Liver (tissue), 3 donors: ENCODE data around the gene NOC2L.

ENCODE experiments used
- FOXA1 ChIP-seq: IDR thresholded peaks from 2 replicates; pipeline ENCODE4 v1.6.1; 2016; ENCODE audit warnings: antibody characterized with exemption
- GABPA ChIP-seq, 2 donors: IDR thresholded peaks in 1 of 2; conservative IDR thresholded peaks in 1 of 2; 2 replicates each; pipeline ENCODE4 v1.6.1; 2016; ENCODE audit warnings: antibody characterized with exemption in 2 of 2, mild to moderate bottlenecking in 1 of 2, moderate library complexity in 1 of 2
- JUND ChIP-seq, 2 donors: IDR thresholded peaks; 2 replicates each; pipeline ENCODE4 v1.6.1; 2016; ENCODE audit warnings: antibody characterized with exemption in 2 of 2
- NR2F2 ChIP-seq: IDR thresholded peaks from 2 replicates; pipeline ENCODE4 v1.6.1; 2016; ENCODE audit warnings: antibody characterized with exemption
- RAD21 ChIP-seq, 2 donors: IDR thresholded peaks; 2 replicates each; pipeline ENCODE4 v1.6.1; 2016; ENCODE audit warnings: antibody characterized with exemption in 2 of 2, mild to moderate bottlenecking in 2 of 2
- RXRA ChIP-seq, 2 donors: IDR thresholded peaks; 2 replicates each; pipeline ENCODE4 v1.6.1; 2017 to 2018; ENCODE audit warnings: antibody characterized with exemption in 2 of 2, mild to moderate bottlenecking in 1 of 2
- SP1 ChIP-seq: IDR thresholded peaks from 2 replicates; pipeline ENCODE4 v1.6.1; 2018; ENCODE audit warnings: antibody characterized with exemption, mild to moderate bottlenecking
- TAF1 ChIP-seq: conservative IDR thresholded peaks from 2 replicates; pipeline ENCODE4 v1.6.1; 2016; ENCODE audit warnings: antibody characterized with exemption, mild to moderate bottlenecking
- YY1 ChIP-seq: IDR thresholded peaks from 2 replicates; pipeline ENCODE4 v1.6.1; 2016; ENCODE audit warnings: antibody characterized with exemption, mild to moderate bottlenecking
- TF ChIP-seq, protein P1 (sequence below): fragments of 150-350 bp; IDR thresholded peaks from 2 replicates; pipeline ENCODE4 v1.5.1; 2017; ENCODE audit warnings: improper control_type of control experiment, low read depth, low read length; ENCODE audit not compliant: missing input control
- TF ChIP-seq, protein P2 (sequence below): IDR thresholded peaks from 2 replicates; pipeline ENCODE4 v1.6.1; 2016; ENCODE audit warnings: antibody characterized with exemption, mild to moderate bottlenecking
- TF ChIP-seq, protein P3 (sequence below): IDR thresholded peaks from 2 replicates; pipeline ENCODE4 v1.6.1; 2016; ENCODE audit warnings: antibody characterized with exemption
- TF ChIP-seq, protein P4 (sequence below): IDR thresholded peaks from 2 replicates; pipeline ENCODE4 v1.6.1; 2016; ENCODE audit warnings: antibody characterized with exemption
- TF ChIP-seq, protein P5 (sequence below): IDR thresholded peaks from 2 replicates; pipeline ENCODE4 v1.6.1; 2016; ENCODE audit warnings: antibody characterized with exemption
- donor health status: healthy.
- donor health status: healthy.

DNA sequence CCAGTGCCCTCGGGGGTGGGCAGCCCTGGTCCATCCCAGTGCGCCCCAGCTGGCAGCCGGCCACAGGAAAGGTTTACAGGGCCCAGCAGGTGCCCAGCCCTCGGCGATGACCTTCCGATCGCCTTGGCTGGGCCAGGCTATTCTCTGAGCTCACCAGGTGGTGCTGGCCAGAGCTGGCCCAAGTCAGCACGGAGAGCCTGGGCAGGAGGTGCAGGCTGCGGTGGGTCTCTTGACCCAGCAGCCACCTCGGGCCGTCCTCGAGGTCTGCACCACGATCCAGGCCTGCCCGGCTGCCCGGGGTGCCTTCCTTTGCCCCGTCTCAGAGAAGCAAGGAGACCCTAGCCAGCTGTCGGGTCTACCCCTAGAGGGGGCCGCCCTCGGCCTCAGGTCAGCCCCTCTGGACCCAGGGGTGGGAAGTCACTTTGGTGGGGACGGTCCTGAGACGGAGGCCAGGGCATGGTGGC is 22.5 kb upstream of the NOC2L start:
- TF ChIP-seq, protein P1, sequence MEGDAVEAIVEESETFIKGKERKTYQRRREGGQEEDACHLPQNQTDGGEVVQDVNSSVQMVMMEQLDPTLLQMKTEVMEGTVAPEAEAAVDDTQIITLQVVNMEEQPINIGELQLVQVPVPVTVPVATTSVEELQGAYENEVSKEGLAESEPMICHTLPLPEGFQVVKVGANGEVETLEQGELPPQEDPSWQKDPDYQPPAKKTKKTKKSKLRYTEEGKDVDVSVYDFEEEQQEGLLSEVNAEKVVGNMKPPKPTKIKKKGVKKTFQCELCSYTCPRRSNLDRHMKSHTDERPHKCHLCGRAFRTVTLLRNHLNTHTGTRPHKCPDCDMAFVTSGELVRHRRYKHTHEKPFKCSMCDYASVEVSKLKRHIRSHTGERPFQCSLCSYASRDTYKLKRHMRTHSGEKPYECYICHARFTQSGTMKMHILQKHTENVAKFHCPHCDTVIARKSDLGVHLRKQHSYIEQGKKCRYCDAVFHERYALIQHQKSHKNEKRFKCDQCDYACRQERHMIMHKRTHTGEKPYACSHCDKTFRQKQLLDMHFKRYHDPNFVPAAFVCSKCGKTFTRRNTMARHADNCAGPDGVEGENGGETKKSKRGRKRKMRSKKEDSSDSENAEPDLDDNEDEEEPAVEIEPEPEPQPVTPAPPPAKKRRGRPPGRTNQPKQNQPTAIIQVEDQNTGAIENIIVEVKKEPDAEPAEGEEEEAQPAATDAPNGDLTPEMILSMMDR, result no peak
- no peak for TF ChIP-seq NR2F2
- TF ChIP-seq, protein P2, sequence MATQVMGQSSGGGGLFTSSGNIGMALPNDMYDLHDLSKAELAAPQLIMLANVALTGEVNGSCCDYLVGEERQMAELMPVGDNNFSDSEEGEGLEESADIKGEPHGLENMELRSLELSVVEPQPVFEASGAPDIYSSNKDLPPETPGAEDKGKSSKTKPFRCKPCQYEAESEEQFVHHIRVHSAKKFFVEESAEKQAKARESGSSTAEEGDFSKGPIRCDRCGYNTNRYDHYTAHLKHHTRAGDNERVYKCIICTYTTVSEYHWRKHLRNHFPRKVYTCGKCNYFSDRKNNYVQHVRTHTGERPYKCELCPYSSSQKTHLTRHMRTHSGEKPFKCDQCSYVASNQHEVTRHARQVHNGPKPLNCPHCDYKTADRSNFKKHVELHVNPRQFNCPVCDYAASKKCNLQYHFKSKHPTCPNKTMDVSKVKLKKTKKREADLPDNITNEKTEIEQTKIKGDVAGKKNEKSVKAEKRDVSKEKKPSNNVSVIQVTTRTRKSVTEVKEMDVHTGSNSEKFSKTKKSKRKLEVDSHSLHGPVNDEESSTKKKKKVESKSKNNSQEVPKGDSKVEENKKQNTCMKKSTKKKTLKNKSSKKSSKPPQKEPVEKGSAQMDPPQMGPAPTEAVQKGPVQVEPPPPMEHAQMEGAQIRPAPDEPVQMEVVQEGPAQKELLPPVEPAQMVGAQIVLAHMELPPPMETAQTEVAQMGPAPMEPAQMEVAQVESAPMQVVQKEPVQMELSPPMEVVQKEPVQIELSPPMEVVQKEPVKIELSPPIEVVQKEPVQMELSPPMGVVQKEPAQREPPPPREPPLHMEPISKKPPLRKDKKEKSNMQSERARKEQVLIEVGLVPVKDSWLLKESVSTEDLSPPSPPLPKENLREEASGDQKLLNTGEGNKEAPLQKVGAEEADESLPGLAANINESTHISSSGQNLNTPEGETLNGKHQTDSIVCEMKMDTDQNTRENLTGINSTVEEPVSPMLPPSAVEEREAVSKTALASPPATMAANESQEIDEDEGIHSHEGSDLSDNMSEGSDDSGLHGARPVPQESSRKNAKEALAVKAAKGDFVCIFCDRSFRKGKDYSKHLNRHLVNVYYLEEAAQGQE, result no peak
- TF ChIP-seq FOXA1, result no peak
- TF ChIP-seq RXRA (IDR thresholded peaks at IDR 0.05), result no peak
- no peak for TF ChIP-seq RAD21 (IDR thresholded peaks at IDR 0.05)
- no peak for TF ChIP-seq GABPA (IDR thresholded peaks at IDR 0.05 in 1 of 2, conservative IDR thresholded peaks at IDR 0.05 in 1 of 2)
- no peak for TF ChIP-seq SP1
- TF ChIP-seq, protein P3, sequence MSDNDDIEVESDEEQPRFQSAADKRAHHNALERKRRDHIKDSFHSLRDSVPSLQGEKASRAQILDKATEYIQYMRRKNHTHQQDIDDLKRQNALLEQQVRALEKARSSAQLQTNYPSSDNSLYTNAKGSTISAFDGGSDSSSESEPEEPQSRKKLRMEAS, result no peak
- TF ChIP-seq, protein P4, sequence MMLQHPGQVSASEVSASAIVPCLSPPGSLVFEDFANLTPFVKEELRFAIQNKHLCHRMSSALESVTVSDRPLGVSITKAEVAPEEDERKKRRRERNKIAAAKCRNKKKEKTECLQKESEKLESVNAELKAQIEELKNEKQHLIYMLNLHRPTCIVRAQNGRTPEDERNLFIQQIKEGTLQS, result no peak
- no peak for TF ChIP-seq TAF1
- TF ChIP-seq, protein P5, sequence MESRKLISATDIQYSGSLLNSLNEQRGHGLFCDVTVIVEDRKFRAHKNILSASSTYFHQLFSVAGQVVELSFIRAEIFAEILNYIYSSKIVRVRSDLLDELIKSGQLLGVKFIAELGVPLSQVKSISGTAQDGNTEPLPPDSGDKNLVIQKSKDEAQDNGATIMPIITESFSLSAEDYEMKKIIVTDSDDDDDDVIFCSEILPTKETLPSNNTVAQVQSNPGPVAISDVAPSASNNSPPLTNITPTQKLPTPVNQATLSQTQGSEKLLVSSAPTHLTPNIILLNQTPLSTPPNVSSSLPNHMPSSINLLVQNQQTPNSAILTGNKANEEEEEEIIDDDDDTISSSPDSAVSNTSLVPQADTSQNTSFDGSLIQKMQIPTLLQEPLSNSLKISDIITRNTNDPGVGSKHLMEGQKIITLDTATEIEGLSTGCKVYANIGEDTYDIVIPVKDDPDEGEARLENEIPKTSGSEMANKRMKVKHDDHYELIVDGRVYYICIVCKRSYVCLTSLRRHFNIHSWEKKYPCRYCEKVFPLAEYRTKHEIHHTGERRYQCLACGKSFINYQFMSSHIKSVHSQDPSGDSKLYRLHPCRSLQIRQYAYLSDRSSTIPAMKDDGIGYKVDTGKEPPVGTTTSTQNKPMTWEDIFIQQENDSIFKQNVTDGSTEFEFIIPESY, result no peak
- TF ChIP-seq YY1, result no peak
- TF ChIP-seq JUND (IDR thresholded peaks at IDR 0.05), result no peak
